Sigmoid colon (tissue), 4 donors: Measurements from ENCODE around the gene TMEM106C.

Experiments used
- EP300 ChIP-seq, 4 donors: sonication (generic); formaldehyde crosslinking; IDR thresholded peaks; one replicate each; pipeline ENCODE4 v1.6.1; 2017; ENCODE audit warnings: antibody characterized with exemption in 4 of 4
- POLR2A ChIP-seq, 2 donors: fragments of 450-650 bp; IDR thresholded peaks; one replicate each; pipeline ENCODE4 v1.6.1; 2016; ENCODE audit warnings: antibody characterized with exemption in 2 of 2, mild to moderate bottlenecking in 2 of 2, moderate library complexity in 2 of 2
- POLR2AphosphoS5 ChIP-seq, 4 donors: sonication (generic); formaldehyde crosslinking; IDR thresholded peaks; one replicate each; pipeline ENCODE4 v1.6.1; 2017; ENCODE audit warnings: antibody characterized with exemption in 4 of 4
- TF ChIP-seq, protein P1 (sequence below), 4 experiments: fragments of 450-650 bp in 3 of 4; fragments of 200-600 bp in 1 of 4; IDR thresholded peaks; one replicate each; pipeline ENCODE4 v1.5.1; 2016 to 2019; ENCODE audit warnings: antibody characterized with exemption in 4 of 4, mild to moderate bottlenecking in 3 of 4, moderate library complexity in 2 of 4

DNA sequence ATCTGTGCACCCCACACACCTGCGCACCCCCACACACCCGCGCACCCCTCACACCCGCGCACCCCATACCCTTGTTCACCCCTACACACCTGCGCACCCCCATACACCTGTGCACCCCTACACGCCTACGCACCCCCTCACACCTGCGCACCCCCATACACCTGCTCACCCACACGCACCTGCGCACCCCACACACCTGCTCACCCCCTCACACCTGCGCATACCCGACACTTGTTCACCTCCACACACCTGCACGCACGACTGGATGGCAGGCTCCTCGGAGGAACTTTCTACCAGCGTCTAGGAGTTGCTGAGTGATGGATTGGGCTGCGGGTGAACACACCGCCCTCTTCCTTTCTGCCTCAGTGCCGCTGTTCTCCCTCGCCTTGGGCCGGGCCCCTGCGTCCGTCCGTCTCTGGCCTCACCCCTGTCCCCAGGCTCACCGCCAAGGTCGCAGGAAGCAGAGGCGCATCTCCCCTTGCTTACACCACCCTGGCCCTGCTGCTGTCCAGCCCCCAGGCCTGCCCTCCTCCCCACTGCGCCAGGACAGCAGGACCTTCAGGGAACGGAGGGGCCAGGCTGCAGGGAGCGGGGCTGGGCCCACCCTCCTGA is 20.7 kb upstream of the TMEM106C start:
- TF ChIP-seq, protein P1, sequence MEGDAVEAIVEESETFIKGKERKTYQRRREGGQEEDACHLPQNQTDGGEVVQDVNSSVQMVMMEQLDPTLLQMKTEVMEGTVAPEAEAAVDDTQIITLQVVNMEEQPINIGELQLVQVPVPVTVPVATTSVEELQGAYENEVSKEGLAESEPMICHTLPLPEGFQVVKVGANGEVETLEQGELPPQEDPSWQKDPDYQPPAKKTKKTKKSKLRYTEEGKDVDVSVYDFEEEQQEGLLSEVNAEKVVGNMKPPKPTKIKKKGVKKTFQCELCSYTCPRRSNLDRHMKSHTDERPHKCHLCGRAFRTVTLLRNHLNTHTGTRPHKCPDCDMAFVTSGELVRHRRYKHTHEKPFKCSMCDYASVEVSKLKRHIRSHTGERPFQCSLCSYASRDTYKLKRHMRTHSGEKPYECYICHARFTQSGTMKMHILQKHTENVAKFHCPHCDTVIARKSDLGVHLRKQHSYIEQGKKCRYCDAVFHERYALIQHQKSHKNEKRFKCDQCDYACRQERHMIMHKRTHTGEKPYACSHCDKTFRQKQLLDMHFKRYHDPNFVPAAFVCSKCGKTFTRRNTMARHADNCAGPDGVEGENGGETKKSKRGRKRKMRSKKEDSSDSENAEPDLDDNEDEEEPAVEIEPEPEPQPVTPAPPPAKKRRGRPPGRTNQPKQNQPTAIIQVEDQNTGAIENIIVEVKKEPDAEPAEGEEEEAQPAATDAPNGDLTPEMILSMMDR (IDR thresholded peaks at IDR 0.05), result no peak
- TF ChIP-seq POLR2A (IDR thresholded peaks at IDR 0.05), result no peak
- no peak for TF ChIP-seq POLR2AphosphoS5 (IDR thresholded peaks at IDR 0.05)
- TF ChIP-seq EP300 (IDR thresholded peaks at IDR 0.05), result no peak
